Kidney (tissue), 14 donors: ENCODE results near the gene TAPT1. TPM values are rescaled to one million over a fixed set of nuclear protein-coding genes. Genes with fewer than 3 reads are reported as not detected.

Source experiments
- DNase-seq, 5 donors: peaks; one replicate each; pipeline ENCODE4 v3.0.0-alpha.2; 2013 to 2020
- FAIRE-seq: peaks from 2 replicates; lab custom pipeline; 2012; peaks lifted over from hg19 to GRCh38; lab: Jason Lieb, UNC
- H3K27ac ChIP-seq, 2 donors: one replicate each; pipeline ENCODE4 v1.7.0; 2013; ENCODE audit warnings: low read depth in 2 of 2, low read length in 2 of 2, inconsistent platforms in 1 of 2
- H3K27me3 ChIP-seq: one replicate; pipeline ENCODE4 v1.7.1; 2013; ENCODE audit warnings: low read length, inconsistent platforms; ENCODE audit not compliant: control insufficient read depth, insufficient read depth
- H3K36me3 ChIP-seq, 3 donors: one replicate each; pipeline versions ENCODE4 v1.7.0 to v1.7.1; 2013; ENCODE audit warnings: low read length in 3 of 3, control low read depth in 1 of 3, inconsistent platforms in 1 of 3; ENCODE audit not compliant: insufficient read depth in 3 of 3, control insufficient read depth in 2 of 3
- H3K4me1 ChIP-seq, 3 donors: one replicate each; pipeline versions ENCODE4 v1.7.0 to v1.7.1; 2013; ENCODE audit warnings: low read length in 3 of 3, inconsistent platforms in 1 of 3, low read depth in 1 of 3; ENCODE audit not compliant: control insufficient read depth in 2 of 3, insufficient read depth in 2 of 3
- H3K4me3 ChIP-seq, 3 donors: one replicate each; pipeline versions ENCODE4 v1.7.0 to v1.8.1; 2013; ENCODE audit warnings: low read length in 3 of 3, control low read depth in 1 of 3, inconsistent platforms in 1 of 3
- H3K9ac ChIP-seq, 3 donors: one replicate each; pipeline versions ENCODE4 v1.7.0 to v1.7.1; 2013; ENCODE audit warnings: low read length in 3 of 3, control low read depth in 1 of 3, inconsistent platforms in 1 of 3
- H3K9me3 ChIP-seq, 3 donors: one replicate each; pipeline versions ENCODE4 v1.7.0 to v1.7.1; 2013; ENCODE audit warnings: low read length in 3 of 3, control low read depth in 1 of 3, inconsistent platforms in 1 of 3; ENCODE audit not compliant: control insufficient read depth in 2 of 3, insufficient read depth in 1 of 3
- intact Hi-C: fragments of 100-400 bp; cut with DNase I; formaldehyde crosslinking; loops from one replicate; pipeline ENCODE4 v1.11.1; 2022
- polyA plus RNA-seq: library from polyadenylated mRNA; stranded (reverse); fragments of 350-450 nt; fragmentation: Illumina TruSeq; extraction: RNeasy Lipid Tissue Mini Kit (QIAGEN cat#74804); gene quantifications from one replicate; pipeline ENCODE4 v1.2.3, GENCODE V29; 2014; ENCODE audit warnings: low read depth, low replicate concordance; ENCODE audit not compliant: insufficient read depth
- total RNA-seq: library from RNA; stranded (reverse); fragmentation: NEBNext Ultra II Directional; extraction: Animal tissue kit (Norgen Biotek cat#: 25700); gene quantifications from one replicate; pipeline ENCODE4 v1.2.1, GENCODE V29; 2021
- TF ChIP-seq, protein P1 (sequence below): IDR thresholded peaks from 3 replicates; pipeline ENCODE4 v1.5.1; 2012; ENCODE audit warnings: mild to moderate bottlenecking, moderate library complexity, borderline replicate concordance; ENCODE audit not compliant: insufficient read depth; ENCODE audit errors: extremely low read depth
- donor health status: control.
- donor health status: control.
- donor health status: control.
- donor health status: control.
- donor health status: control.
- donor health status: DM: yes; HTN: yes; CAD: no.
- donor health status: Normal renal cell carcinoma (clear cell type).

Gene TAPT1
- total and polyA plus RNA-seq, 2 donors from 2014 or later = 20.8 to 36.8 TPM

DNA sequence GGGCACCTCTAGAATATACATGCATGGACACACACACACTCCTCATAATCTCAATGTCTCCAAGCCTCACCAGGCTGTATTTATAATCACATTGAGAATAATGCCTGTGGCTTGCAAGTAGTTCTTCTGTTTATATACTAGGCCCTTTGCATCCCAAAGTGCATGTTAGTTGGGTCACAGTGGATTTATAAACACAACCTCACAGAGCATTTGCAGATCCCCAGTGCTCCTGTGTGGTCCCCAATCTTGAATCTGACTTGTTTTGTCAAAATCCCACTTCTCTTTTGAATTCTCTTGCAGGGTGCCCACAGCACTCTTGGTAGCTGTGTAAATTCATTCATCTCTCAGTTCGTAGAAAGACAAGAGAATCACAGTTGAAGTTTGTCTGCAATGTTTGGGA lies 92.9 kb downstream of the TAPT1 start:
- Histone ChIP-seq H3K36me3 (no peaks in the 10 kb centered on the region), H3K9me3 (no peaks in the 10 kb centered on the region), H3K4me3 (no peak overlapping the region), H3K27me3 (no peaks in the 10 kb centered on the region), H3K27ac (no peak overlapping the region), H3K4me1 (no peaks in the 10 kb centered on the region), H3K9ac (no peak overlapping the region)
- TF ChIP-seq, protein P1, sequence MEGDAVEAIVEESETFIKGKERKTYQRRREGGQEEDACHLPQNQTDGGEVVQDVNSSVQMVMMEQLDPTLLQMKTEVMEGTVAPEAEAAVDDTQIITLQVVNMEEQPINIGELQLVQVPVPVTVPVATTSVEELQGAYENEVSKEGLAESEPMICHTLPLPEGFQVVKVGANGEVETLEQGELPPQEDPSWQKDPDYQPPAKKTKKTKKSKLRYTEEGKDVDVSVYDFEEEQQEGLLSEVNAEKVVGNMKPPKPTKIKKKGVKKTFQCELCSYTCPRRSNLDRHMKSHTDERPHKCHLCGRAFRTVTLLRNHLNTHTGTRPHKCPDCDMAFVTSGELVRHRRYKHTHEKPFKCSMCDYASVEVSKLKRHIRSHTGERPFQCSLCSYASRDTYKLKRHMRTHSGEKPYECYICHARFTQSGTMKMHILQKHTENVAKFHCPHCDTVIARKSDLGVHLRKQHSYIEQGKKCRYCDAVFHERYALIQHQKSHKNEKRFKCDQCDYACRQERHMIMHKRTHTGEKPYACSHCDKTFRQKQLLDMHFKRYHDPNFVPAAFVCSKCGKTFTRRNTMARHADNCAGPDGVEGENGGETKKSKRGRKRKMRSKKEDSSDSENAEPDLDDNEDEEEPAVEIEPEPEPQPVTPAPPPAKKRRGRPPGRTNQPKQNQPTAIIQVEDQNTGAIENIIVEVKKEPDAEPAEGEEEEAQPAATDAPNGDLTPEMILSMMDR = no peak
- intact Hi-C loops = no loop called here
- FAIRE-seq (no peak), DNase-seq (no peak)

DNA sequence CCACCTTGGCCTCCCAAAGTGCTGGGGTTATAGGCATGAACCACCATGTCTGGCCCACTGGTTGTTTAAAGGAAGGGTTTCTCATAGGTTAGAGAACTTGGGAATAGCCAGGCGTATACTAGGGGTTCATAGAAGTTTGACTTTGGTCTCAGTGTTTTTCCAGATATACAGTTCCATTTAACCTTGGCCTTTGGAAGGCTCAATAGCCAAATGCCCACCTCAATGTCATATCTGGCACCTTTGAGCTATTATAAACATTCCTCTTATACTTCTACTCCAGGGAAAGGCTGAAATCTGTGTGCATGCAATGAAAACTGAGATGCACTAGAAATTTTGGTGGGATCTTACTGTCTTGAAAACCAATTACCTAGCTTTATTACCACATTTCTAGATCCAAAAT lies 95.0 kb downstream of the TAPT1 start:
- no peaks in the 10 kb centered on the region for H3K36me3 ChIP-seq
- H3K27ac ChIP-seq = no peak overlapping the region
- DNase-seq (no peak), FAIRE-seq (no peak)
- intact Hi-C loops = no loop called here
- H3K9ac ChIP-seq = no peak overlapping the region
- no peaks in the 10 kb centered on the region for H3K9me3 ChIP-seq
- TF ChIP-seq, protein P1 = no peak
- H3K27me3 ChIP-seq = no peaks in the 10 kb centered on the region
- no peaks in the 10 kb centered on the region for H3K4me1 ChIP-seq
- H3K4me3 ChIP-seq = no peak overlapping the region

DNA sequence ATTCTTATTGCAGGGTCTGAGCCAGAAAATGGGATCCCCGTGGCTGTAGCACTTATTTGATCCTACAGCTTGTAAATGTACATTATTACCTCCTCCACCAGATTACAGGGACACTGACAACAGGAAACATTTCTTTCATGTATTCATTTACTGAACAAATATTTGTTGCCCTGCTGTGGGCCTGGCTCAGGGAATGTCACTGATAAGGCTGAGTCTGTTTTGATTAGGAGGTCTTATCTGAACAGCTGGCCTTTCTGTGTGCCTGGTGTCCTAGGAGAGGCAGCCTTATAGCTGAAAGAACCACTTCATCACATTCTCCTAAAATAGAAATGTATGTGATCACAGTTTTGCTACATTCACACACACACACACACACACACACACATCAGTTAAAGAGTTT lies 96.9 kb downstream of the TAPT1 start:
- H3K27ac ChIP-seq = no peak overlapping the region

DNA sequence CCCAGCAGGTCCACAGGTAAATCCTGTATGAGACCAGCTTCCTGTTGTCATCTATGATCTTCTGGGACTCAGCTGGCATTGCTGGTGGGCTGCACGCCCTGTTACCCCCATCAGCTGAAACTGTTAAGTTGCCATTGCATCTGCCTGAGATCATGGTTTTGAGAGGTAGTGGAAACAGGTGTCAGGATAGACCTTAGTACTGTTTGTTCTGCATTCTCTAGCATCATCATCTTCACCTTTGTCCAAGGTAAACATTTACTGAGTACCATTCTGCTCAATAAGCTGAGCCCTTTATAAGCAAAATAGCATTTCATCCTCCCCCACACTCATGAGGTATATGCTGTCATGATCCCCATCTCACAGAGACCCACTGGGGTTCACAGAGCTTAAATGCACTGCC lies 99.6 kb downstream of the TAPT1 start:
- Histone ChIP-seq H3K4me3 (no peak overlapping the region), H3K9me3 (no peaks in the 10 kb centered on the region), H3K4me1 (no peaks in the 10 kb centered on the region), H3K36me3 (no peaks in the 10 kb centered on the region), H3K9ac (no peak overlapping the region), H3K27ac (no peak overlapping the region), H3K27me3 (no peaks in the 10 kb centered on the region)
- FAIRE-seq = no peak
- no peak for DNase-seq
- intact Hi-C loops = no loop called here
- TF ChIP-seq, protein P1 = no peak

More for the DNA sequence above, 96.9 kb downstream of the TAPT1 start:
- Histone ChIP-seq H3K27me3 (no peaks in the 10 kb centered on the region), H3K9ac (no peak overlapping the region), H3K9me3 (no peaks in the 10 kb centered on the region), H3K4me1 (no peaks in the 10 kb centered on the region), H3K4me3 (no peak overlapping the region), H3K36me3 (no peaks in the 10 kb centered on the region)
- FAIRE-seq (no peak), DNase-seq (no peak)
- TF ChIP-seq, protein P1 = no peak
- intact Hi-C loops = no loop called here
